ENCODE data around the gene AHNAK.

GRCh38 chr11:62443390-62444235, 103.0 kb downstream of the AHNAK start:
- TF ChIP-seq JUN (IDR thresholded peaks at IDR 0.05; ENCODE audit: low read depth, low read length), result no peak
- TF ChIP-seq POLR2AphosphoS5 (IDR thresholded peaks at IDR 0.05; ENCODE audit: low read depth, low read length), result no peak
- TF ChIP-seq KDM1A (IDR thresholded peaks at IDR 0.05; ENCODE audit: borderline replicate concordance, low read length), result no peak
- TF ChIP-seq TAF7 (optimal IDR thresholded peaks at IDR 0.05; ENCODE audit: borderline replicate concordance, low read depth, low read length), result no peak
- no peak for TF ChIP-seq CTCF (IDR thresholded peaks at IDR 0.05; ENCODE audit: control extremely low read depth in 1 of 3, insufficient read depth in 1 of 3, low read depth in 1 of 3, low read length in 3 of 3)
- TF ChIP-seq CHD7 (IDR thresholded peaks at IDR 0.05; ENCODE audit: insufficient replicate concordance, low read length), result no peak
- TF ChIP-seq MAX (IDR thresholded peaks at IDR 0.05), result no peak
